SK-N-SH (cell line): ENCODE results near the gene INPP5B.

Experiments used
- TF ChIP-seq, protein P1 (sequence below): fragments of 200-600 bp; sonication (generic); IDR thresholded peaks from 2 replicates; pipeline ENCODE4 v1.6.1; 2017; ENCODE audit warnings: antibody characterized with exemption, mild to moderate bottlenecking, moderate library complexity
- TF ChIP-seq, protein P2 (sequence below): IDR thresholded peaks from 2 replicates; pipeline ENCODE4 v1.4.0; 2012; ENCODE audit warnings: low read depth, borderline replicate concordance

DNA sequence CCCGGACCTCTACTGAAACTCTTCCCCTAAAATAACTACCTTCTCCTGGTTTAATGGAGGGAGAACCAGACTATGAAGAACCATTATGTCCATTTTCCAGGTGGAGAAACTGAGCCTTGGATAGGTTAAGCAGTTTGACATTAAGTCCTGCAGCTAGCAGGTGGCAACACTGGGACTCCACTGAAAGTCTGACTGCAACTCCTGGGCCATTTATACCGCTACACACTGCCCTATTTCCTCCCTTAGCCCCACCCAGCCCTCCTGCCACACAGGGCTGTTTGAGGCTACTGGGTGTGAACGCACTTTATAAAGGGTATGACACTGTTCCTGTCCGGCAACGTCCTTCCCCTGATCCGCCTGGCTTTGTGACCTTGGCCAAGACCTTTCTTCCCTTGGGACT is 511 bp upstream of the INPP5B start:
- TF ChIP-seq, protein P1, sequence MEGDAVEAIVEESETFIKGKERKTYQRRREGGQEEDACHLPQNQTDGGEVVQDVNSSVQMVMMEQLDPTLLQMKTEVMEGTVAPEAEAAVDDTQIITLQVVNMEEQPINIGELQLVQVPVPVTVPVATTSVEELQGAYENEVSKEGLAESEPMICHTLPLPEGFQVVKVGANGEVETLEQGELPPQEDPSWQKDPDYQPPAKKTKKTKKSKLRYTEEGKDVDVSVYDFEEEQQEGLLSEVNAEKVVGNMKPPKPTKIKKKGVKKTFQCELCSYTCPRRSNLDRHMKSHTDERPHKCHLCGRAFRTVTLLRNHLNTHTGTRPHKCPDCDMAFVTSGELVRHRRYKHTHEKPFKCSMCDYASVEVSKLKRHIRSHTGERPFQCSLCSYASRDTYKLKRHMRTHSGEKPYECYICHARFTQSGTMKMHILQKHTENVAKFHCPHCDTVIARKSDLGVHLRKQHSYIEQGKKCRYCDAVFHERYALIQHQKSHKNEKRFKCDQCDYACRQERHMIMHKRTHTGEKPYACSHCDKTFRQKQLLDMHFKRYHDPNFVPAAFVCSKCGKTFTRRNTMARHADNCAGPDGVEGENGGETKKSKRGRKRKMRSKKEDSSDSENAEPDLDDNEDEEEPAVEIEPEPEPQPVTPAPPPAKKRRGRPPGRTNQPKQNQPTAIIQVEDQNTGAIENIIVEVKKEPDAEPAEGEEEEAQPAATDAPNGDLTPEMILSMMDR, result no peak
- TF ChIP-seq, protein P2, sequence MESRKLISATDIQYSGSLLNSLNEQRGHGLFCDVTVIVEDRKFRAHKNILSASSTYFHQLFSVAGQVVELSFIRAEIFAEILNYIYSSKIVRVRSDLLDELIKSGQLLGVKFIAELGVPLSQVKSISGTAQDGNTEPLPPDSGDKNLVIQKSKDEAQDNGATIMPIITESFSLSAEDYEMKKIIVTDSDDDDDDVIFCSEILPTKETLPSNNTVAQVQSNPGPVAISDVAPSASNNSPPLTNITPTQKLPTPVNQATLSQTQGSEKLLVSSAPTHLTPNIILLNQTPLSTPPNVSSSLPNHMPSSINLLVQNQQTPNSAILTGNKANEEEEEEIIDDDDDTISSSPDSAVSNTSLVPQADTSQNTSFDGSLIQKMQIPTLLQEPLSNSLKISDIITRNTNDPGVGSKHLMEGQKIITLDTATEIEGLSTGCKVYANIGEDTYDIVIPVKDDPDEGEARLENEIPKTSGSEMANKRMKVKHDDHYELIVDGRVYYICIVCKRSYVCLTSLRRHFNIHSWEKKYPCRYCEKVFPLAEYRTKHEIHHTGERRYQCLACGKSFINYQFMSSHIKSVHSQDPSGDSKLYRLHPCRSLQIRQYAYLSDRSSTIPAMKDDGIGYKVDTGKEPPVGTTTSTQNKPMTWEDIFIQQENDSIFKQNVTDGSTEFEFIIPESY, result no peak
